ENCODE results near the gene FETUB. TPM values are rescaled to one million over a fixed set of nuclear protein-coding genes. Genes with fewer than 3 reads are reported as not detected.
"Not testable (repeated sequence)": the region's sequence is repeated elsewhere in the genome, so short reads cannot be mapped to it uniquely, and the experiment has no call there.

FETUB gene
- total RNA-seq, 2 experiments from 2014 or later, result not detected

GRCh38 chr3:186664506-186664905 is 24.3 kb downstream of the FETUB start:
- ChIA-PET CTCF (no interaction called here), POLR2A (no interaction called here)
- no peak overlapping the region for H3K27ac Mint-ChIP-seq
- H3K9me3 Mint-ChIP-seq, result no peaks in the 10 kb centered on the region
- H3K36me3 Mint-ChIP-seq, result no peaks in the 10 kb centered on the region
- no peak overlapping the region for H3K4me3 Mint-ChIP-seq
- DNase-seq, result no peak
- intact Hi-C loops (cut with micrococcal nuclease), result no loop called here
- H3K4me1 Mint-ChIP-seq (ENCODE audit: low read depth), result peaks cover 9% of the 10 kb centered on the region
- H3K27me3 Mint-ChIP-seq, result peaks cover 6% of the 10 kb centered on the region

- intact Hi-C loops (cut with micrococcal nuclease), result no loop called here
- Mint-ChIP-seq H3K36me3 (no peaks in the 10 kb centered on the region), H3K27ac (no peak within 1 kb of the TSS), H3K9me3 (no peaks in the 10 kb centered on the region), H3K4me3 (no peak within 1 kb of the TSS), H3K27me3 (peaks cover 6% of the 10 kb centered on the region), H3K4me1 (ENCODE audit: low read depth) (peaks cover 17% of the 10 kb centered on the region)
- CTCF ChIA-PET, result no interaction called here
- no peak for DNase-seq
- POLR2A ChIA-PET, result no interaction called here
Measured at GRCh38 chr3:186665625-186666188, 25.5 kb downstream of the FETUB start, which contains the start of gene HRG. HRG (plus strand) TSS chr3:186666014; CDS start chr3:186666032, 18 bp downstream.

DNA sequence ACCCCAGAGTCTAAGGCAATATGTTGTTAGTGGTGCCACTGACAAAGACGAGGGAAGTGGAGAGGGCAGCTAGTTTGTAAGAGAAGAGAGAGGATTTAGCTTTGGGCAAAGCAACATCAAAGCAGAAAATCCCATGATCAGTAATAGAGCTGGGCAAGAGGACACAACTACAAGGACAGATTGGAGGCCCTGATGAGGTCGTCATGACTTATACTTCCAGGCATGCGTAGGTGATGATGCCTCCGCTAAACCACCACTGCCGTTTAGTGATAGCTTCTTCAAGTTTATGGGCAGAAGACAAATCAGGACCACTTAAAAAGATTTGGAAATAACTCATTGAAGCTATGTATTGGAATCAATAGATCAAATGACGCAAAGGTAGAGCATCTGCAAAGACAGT is 28.2 kb downstream of the FETUB start:
- H3K27ac Mint-ChIP-seq, result no peak overlapping the region
- intact Hi-C loops (cut with micrococcal nuclease), result no loop called here
- H3K4me3 Mint-ChIP-seq, result no peak overlapping the region
- POLR2A ChIA-PET, result no interaction called here
- H3K9me3 Mint-ChIP-seq, result no peaks in the 10 kb centered on the region
- CTCF ChIA-PET, result no interaction called here
- H3K4me1 Mint-ChIP-seq (ENCODE audit: low read depth), result peaks cover 17% of the 10 kb centered on the region
- H3K36me3 Mint-ChIP-seq, result no peaks in the 10 kb centered on the region
- peaks cover 8% of the 10 kb centered on the region for H3K27me3 Mint-ChIP-seq
- no peak for DNase-seq

DNA sequence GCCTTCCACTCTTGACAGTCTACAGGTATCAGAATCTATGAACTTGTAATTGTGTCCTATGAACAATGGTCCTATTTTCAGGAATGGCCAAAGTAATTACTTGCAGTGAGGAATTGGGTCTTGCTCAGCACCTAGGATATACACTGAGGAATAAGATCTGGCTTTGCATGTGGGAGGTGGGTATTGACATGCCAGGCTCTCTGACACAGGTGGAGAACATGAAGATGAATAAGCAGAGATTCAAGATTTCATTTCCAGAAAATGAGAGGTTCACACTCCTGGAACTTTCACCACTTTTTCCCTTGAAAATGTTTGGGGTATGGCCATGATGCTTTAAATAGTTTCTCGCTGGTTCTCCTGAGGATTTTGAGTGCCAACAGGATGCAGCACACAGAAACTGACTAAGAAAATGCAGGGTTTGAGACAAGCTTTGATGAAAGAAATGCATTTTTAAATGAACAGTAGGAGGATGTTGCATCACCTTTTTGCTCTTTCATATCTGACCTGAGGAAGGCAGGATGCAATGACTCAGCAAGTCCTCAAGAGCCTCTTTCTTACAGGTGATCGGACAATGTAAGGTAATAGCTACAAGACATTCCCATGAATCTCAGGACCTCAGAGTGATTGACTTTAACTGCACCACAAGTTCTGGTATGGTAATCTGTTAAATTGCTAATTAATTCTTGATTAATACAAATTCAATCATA is 29.3 kb downstream of the FETUB start:
- H3K9me3 Mint-ChIP-seq, result no peaks in the 10 kb centered on the region
- no peak for DNase-seq
- no peaks in the 10 kb centered on the region for H3K36me3 Mint-ChIP-seq
- peak overlapping the region; percentile 28 for H3K27ac Mint-ChIP-seq
- peaks cover 14% of the 10 kb centered on the region for H3K27me3 Mint-ChIP-seq
- intact Hi-C loops (cut with micrococcal nuclease), result no loop called here
- POLR2A ChIA-PET, result no interaction called here
- peaks cover 17% of the 10 kb centered on the region for H3K4me1 Mint-ChIP-seq (ENCODE audit: low read depth)
- H3K4me3 Mint-ChIP-seq, result no peak overlapping the region
- CTCF ChIA-PET, result no interaction called here

- H3K9me3 Mint-ChIP-seq, result no peaks in the 10 kb centered on the region
- no peak overlapping the region for H3K27ac Mint-ChIP-seq
- intact Hi-C loops (cut with micrococcal nuclease), result no loop called here
- H3K4me3 Mint-ChIP-seq, result no peak overlapping the region
- CTCF ChIA-PET, result no interaction called here
- H3K4me1 Mint-ChIP-seq (ENCODE audit: low read depth), result peaks cover 17% of the 10 kb centered on the region
- DNase-seq, result no peak
- H3K36me3 Mint-ChIP-seq, result no peaks in the 10 kb centered on the region
- H3K27me3 Mint-ChIP-seq, result peaks cover 16% of the 10 kb centered on the region
- POLR2A ChIA-PET, result no interaction called here
Measured at GRCh38 chr3:186670155-186670554, 30.0 kb downstream of the FETUB start.

DNA sequence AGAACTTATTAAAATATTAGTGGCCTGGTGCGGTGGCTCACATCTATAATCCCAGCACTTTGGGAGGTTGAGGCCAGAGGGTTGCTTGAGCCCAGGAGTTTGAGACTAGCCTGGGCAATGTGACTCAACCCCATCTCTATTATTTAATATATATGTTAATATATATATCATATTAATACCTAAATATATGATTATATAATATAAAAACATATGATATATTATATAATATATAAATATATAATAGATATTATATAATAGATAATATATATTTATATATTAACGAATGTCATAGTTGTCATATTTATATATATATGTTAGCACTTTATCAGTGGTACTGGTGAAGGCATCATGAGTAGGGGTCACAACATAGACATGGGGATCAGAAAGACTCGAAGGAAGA is 30.9 kb downstream of the FETUB start:
- intact Hi-C loops (cut with micrococcal nuclease), result no loop called here
- Mint-ChIP-seq H3K4me3 (no peak overlapping the region), H3K36me3 (no peaks in the 10 kb centered on the region), H3K27ac (no peak overlapping the region), H3K9me3 (no peaks in the 10 kb centered on the region), H3K4me1 (ENCODE audit: low read depth) (peaks cover 17% of the 10 kb centered on the region), H3K27me3 (peaks cover 17% of the 10 kb centered on the region)
- CTCF ChIA-PET, result no interaction called here
- POLR2A ChIA-PET, result no interaction called here
- no peak for DNase-seq

DNA sequence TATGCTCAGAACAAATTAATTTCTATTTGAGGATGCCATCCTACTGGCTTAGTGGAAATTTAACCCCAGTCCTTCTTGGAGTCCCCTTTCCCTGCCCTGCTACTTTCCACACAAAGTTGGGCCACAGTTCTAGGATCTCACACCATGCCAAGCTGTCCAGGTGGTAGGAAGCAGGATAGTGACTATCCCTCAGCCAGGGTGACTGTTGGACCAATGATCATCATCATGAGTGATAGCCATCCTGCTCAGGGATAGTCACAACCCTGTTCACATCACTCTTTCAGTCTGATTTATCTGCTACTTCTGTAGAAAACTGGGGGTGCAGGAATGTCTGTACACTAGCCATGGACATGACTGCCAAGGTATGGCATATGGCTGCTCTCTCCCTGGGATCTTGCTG is 38.4 kb downstream of the FETUB start:
- Mint-ChIP-seq H3K27ac (no peak overlapping the region), H3K27me3 (peaks cover 40% of the 10 kb centered on the region), H3K4me3 (no peak overlapping the region), H3K36me3 (no peaks in the 10 kb centered on the region), H3K9me3 (no peaks in the 10 kb centered on the region), H3K4me1 (ENCODE audit: low read depth) (no peaks in the 10 kb centered on the region)
- no peak for DNase-seq
- ChIA-PET POLR2A (no interaction called here), CTCF (no interaction called here)
- intact Hi-C loops (cut with micrococcal nuclease), result no loop called here

- Mint-ChIP-seq H3K9me3 (no peaks in the 10 kb centered on the region), H3K36me3 (no peaks in the 10 kb centered on the region), H3K27ac (no peak overlapping the region), H3K27me3 (peaks cover 36% of the 10 kb centered on the region), H3K4me1 (ENCODE audit: low read depth) (no peaks in the 10 kb centered on the region), H3K4me3 (no peak overlapping the region)
- CTCF ChIA-PET, result no interaction called here
- no peak for DNase-seq
- POLR2A ChIA-PET, result no interaction called here
- intact Hi-C loops (cut with micrococcal nuclease), result no loop called here
Measured at GRCh38 chr3:186679151-186679550, 39.0 kb downstream of the FETUB start.

- DNase-seq, result no peak
- H3K4me3 Mint-ChIP-seq, result no peak overlapping the region
- no peaks in the 10 kb centered on the region for H3K36me3 Mint-ChIP-seq
- CTCF ChIA-PET, result no interaction called here
- H3K4me1 Mint-ChIP-seq (ENCODE audit: low read depth), result no peaks in the 10 kb centered on the region
- POLR2A ChIA-PET, result no interaction called here
- intact Hi-C loops (cut with micrococcal nuclease), result no loop called here
- H3K27ac Mint-ChIP-seq, result no peak overlapping the region
- peaks cover 37% of the 10 kb centered on the region for H3K27me3 Mint-ChIP-seq
- peaks cover 10% of the 10 kb centered on the region for H3K9me3 Mint-ChIP-seq
Measured at GRCh38 chr3:186680869-186681268, 40.7 kb downstream of the FETUB start.

DNA sequence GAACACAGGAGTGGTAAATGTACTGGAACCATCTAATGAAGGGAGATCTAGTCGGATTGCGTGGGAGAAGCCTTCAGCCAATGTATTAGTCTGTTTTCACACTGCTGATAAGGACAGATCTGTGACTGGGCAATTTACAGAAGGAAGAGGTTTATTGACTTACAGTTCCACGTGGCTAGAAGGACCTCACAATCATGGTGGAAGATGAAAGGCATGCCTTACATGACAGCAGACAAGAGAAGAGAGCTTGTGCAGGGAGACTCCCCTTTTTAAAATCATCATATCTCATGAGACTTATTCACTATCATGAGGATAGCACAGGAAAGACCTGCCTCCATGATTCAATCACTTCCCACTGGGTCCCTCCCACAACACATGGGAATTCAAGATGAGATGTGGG is 42.6 kb downstream of the FETUB start:
- POLR2A ChIA-PET, result no interaction called here
- no peak for DNase-seq
- Mint-ChIP-seq H3K27ac (no peak overlapping the region), H3K4me3 (no peak overlapping the region), H3K9me3 (peaks cover 10% of the 10 kb centered on the region), H3K4me1 (ENCODE audit: low read depth) (peaks cover 2% of the 10 kb centered on the region), H3K36me3 (peaks cover 2% of the 10 kb centered on the region), H3K27me3 (peaks cover 35% of the 10 kb centered on the region)
- intact Hi-C loops (cut with micrococcal nuclease), result no loop called here
- CTCF ChIA-PET, result no interaction called here

DNA sequence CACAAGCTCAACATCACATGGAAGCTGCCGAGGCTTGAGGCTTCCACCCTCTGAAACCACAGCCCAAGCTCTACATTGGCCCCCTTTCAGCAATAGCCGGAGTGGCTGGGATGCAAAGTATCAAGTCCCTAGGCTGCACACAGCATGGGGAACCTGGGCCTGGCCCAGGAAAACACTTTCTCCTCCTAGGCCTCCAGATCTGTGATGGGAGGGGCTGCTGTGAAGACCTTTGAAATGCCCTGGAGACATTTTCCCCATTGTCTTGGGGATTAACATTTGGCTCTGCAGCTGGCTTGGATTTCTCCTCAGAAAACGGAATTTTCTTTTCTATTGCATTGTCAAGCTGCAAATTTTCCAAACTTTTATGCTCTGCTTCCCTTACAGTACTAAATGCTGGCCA is 43.8 kb downstream of the FETUB start:
- no peak overlapping the region for H3K4me3 Mint-ChIP-seq
- H3K27me3 Mint-ChIP-seq, result peaks cover 33% of the 10 kb centered on the region
- peaks cover 2% of the 10 kb centered on the region for H3K36me3 Mint-ChIP-seq
- peaks cover 2% of the 10 kb centered on the region for H3K4me1 Mint-ChIP-seq (ENCODE audit: low read depth)
- no peak overlapping the region for H3K27ac Mint-ChIP-seq
- CTCF ChIA-PET, result no interaction called here
- POLR2A ChIA-PET, result no interaction called here
- intact Hi-C loops (cut with micrococcal nuclease), result no loop called here
- no peak for DNase-seq
- peaks cover 10% of the 10 kb centered on the region for H3K9me3 Mint-ChIP-seq

DNA sequence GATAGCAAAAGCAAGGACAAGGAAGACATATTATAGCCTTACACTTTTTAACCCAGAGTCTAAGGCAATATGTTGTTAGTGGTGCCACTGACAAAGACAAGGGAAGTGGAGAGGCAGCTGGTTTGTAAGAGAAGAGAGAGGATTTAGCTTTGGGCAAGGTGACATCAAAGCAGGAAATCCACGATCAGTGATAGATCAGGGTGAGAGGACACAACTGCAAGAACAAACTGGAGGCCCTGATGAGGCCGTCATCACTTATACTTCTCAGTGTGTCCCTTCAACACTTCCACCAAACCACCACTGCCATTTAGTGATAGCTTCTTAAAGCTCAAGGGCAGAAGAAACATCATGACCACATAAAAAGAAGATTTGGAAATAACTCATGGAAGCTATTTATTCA is 46.3 kb downstream of the FETUB start:
- CTCF ChIA-PET; POLR2A ChIA-PET; H3K4me1 Mint-ChIP-seq (ENCODE audit: low read depth); H3K36me3 Mint-ChIP-seq; H3K27ac Mint-ChIP-seq; DNase-seq; H3K4me3 Mint-ChIP-seq; intact Hi-C loops (cut with micrococcal nuclease): not testable (repeated sequence)
- Mint-ChIP-seq H3K9me3 (peaks cover 10% of the 10 kb centered on the region), H3K27me3 (peaks cover 33% of the 10 kb centered on the region)

- peaks cover 2% of the 10 kb centered on the region for H3K36me3 Mint-ChIP-seq
- CTCF ChIA-PET, result no interaction called here
- H3K27me3 Mint-ChIP-seq, result peaks cover 35% of the 10 kb centered on the region
- no peak for DNase-seq
- H3K9me3 Mint-ChIP-seq, result peaks cover 10% of the 10 kb centered on the region
- H3K4me1 Mint-ChIP-seq (ENCODE audit: low read depth), result peaks cover 2% of the 10 kb centered on the region
- POLR2A ChIA-PET, result no interaction called here
- H3K27ac Mint-ChIP-seq, result no peak overlapping the region
- intact Hi-C loops (cut with micrococcal nuclease), result no loop called here
- H3K4me3 Mint-ChIP-seq, result no peak overlapping the region
Measured at GRCh38 chr3:186687120-186687651, 47.0 kb downstream of the FETUB start.

Measured in activated CD4-positive, alpha-beta memory T cell treated with anti-CD3 and anti-CD28 coated beads for 36 hours (primary cell).